Ovary (tissue), 3 donors: ENCODE measurements around the gene CDH16.

Source experiments
- EP300 ChIP-seq: sonication (generic); formaldehyde crosslinking; IDR thresholded peaks from one replicate; pipeline ENCODE4 v1.6.1; 2017; ENCODE audit warnings: antibody characterized with exemption
- TF ChIP-seq, protein P1 (sequence below), 3 donors: fragments of 450-650 bp in 2 of 3; fragments of 200-600 bp in 1 of 3; IDR thresholded peaks; one replicate each; pipeline versions ENCODE4 v1.5.1 to v1.8.0; 2016 to 2022; ENCODE audit warnings: antibody characterized with exemption in 3 of 3, mild to moderate bottlenecking in 1 of 3
- donor health status: DM: no; HTN: no; CAD: no.

DNA sequence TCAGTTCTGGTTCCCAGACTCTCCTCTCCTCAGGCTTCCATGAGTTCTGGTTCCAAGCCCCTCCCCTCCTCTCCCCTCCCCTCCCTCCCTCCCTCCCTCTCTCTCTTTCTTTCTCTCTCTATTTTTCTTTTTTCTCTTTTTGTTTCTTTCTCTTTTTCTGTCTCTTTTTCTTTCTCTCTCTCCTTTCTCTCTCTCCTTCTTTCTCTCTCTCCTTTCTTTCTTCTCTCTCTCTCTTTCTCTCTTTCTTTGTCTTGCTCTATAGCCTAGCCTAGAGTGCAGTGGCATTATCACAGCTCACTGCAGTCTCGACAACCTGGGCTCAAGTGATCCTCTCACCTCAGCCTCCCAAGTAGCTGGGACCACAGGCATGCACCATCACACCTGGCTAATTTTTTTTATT, 41.6 kb upstream of the CDH16 start:
- no peak for TF ChIP-seq EP300
- TF ChIP-seq, protein P1, sequence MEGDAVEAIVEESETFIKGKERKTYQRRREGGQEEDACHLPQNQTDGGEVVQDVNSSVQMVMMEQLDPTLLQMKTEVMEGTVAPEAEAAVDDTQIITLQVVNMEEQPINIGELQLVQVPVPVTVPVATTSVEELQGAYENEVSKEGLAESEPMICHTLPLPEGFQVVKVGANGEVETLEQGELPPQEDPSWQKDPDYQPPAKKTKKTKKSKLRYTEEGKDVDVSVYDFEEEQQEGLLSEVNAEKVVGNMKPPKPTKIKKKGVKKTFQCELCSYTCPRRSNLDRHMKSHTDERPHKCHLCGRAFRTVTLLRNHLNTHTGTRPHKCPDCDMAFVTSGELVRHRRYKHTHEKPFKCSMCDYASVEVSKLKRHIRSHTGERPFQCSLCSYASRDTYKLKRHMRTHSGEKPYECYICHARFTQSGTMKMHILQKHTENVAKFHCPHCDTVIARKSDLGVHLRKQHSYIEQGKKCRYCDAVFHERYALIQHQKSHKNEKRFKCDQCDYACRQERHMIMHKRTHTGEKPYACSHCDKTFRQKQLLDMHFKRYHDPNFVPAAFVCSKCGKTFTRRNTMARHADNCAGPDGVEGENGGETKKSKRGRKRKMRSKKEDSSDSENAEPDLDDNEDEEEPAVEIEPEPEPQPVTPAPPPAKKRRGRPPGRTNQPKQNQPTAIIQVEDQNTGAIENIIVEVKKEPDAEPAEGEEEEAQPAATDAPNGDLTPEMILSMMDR (IDR thresholded peaks at IDR 0.05) = no peak
